Kidney (tissue), 14 donors: Measurements from ENCODE around the gene USP17L28. TPM values are rescaled to one million over a fixed set of nuclear protein-coding genes. Genes with fewer than 3 reads are reported as not detected.
"Not testable (repeated sequence)": the region's sequence is repeated elsewhere in the genome, so short reads cannot be mapped to it uniquely, and the experiment has no call there.

Source experiments
- DNase-seq, 5 donors: peaks; one replicate each; pipeline ENCODE4 v3.0.0-alpha.2; 2013 to 2020
- FAIRE-seq: peaks from 2 replicates; lab custom pipeline; 2012; peaks lifted over from hg19 to GRCh38; lab: Jason Lieb, UNC
- H3K27ac ChIP-seq, 2 donors: one replicate each; pipeline ENCODE4 v1.7.0; 2013; ENCODE audit warnings: low read depth in 2 of 2, low read length in 2 of 2, inconsistent platforms in 1 of 2
- H3K27me3 ChIP-seq: one replicate; pipeline ENCODE4 v1.7.1; 2013; ENCODE audit warnings: low read length, inconsistent platforms; ENCODE audit not compliant: control insufficient read depth, insufficient read depth
- H3K36me3 ChIP-seq, 3 donors: one replicate each; pipeline versions ENCODE4 v1.7.0 to v1.7.1; 2013; ENCODE audit warnings: low read length in 3 of 3, control low read depth in 1 of 3, inconsistent platforms in 1 of 3; ENCODE audit not compliant: insufficient read depth in 3 of 3, control insufficient read depth in 2 of 3
- H3K4me1 ChIP-seq, 3 donors: one replicate each; pipeline versions ENCODE4 v1.7.0 to v1.7.1; 2013; ENCODE audit warnings: low read length in 3 of 3, inconsistent platforms in 1 of 3, low read depth in 1 of 3; ENCODE audit not compliant: control insufficient read depth in 2 of 3, insufficient read depth in 2 of 3
- H3K4me3 ChIP-seq, 3 donors: one replicate each; pipeline versions ENCODE4 v1.7.0 to v1.8.1; 2013; ENCODE audit warnings: low read length in 3 of 3, control low read depth in 1 of 3, inconsistent platforms in 1 of 3
- H3K9ac ChIP-seq, 3 donors: one replicate each; pipeline versions ENCODE4 v1.7.0 to v1.7.1; 2013; ENCODE audit warnings: low read length in 3 of 3, control low read depth in 1 of 3, inconsistent platforms in 1 of 3
- H3K9me3 ChIP-seq, 3 donors: one replicate each; pipeline versions ENCODE4 v1.7.0 to v1.7.1; 2013; ENCODE audit warnings: low read length in 3 of 3, control low read depth in 1 of 3, inconsistent platforms in 1 of 3; ENCODE audit not compliant: control insufficient read depth in 2 of 3, insufficient read depth in 1 of 3
- intact Hi-C: fragments of 100-400 bp; cut with DNase I; formaldehyde crosslinking; loops from one replicate; pipeline ENCODE4 v1.11.1; 2022
- polyA plus RNA-seq: library from polyadenylated mRNA; stranded (reverse); fragments of 350-450 nt; fragmentation: Illumina TruSeq; extraction: RNeasy Lipid Tissue Mini Kit (QIAGEN cat#74804); gene quantifications from one replicate; pipeline ENCODE4 v1.2.3, GENCODE V29; 2014; ENCODE audit warnings: low read depth, low replicate concordance; ENCODE audit not compliant: insufficient read depth
- total RNA-seq: library from RNA; stranded (reverse); fragmentation: NEBNext Ultra II Directional; extraction: Animal tissue kit (Norgen Biotek cat#: 25700); gene quantifications from one replicate; pipeline ENCODE4 v1.2.1, GENCODE V29; 2021
- TF ChIP-seq, protein P1 (sequence below): IDR thresholded peaks from 3 replicates; pipeline ENCODE4 v1.5.1; 2012; ENCODE audit warnings: mild to moderate bottlenecking, moderate library complexity, borderline replicate concordance; ENCODE audit not compliant: insufficient read depth; ENCODE audit errors: extremely low read depth
- donor health status: control.
- donor health status: control.
- donor health status: control.
- donor health status: control.
- donor health status: control.
- donor health status: DM: yes; HTN: yes; CAD: no.
- donor health status: Normal renal cell carcinoma (clear cell type).

USP17L28 gene
- total and polyA plus RNA-seq, 2 donors from 2014 or later = not detected

DNA sequence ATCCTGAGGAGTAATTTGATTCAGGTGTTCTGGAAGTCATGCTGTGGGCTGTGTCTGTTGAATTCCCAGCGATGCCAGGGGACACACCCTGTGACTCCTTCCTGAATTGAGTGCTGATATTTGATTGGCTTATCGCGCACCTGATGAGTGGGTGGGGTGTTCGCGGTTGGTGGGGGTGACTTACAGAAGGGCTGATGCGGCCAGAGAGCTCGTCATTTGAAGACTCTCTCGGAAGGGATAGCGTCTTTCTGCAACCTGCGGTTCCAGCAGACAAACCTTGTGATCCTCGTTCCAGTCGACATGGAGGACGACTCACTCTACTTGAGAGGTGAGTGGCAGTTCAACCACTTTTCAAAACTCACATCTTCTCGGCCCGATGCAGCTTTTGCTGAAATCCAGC, 4.6 kb downstream of the USP17L28 start, which contains the start of gene USP17L29:
TSS of gene USP17L29 (plus strand) at position 301 of the 400 bp plus-strand sequence. CDS start at position 301, 0 bp downstream.
- H3K9me3 ChIP-seq, intact Hi-C loops, DNase-seq, H3K9ac ChIP-seq, H3K4me3 ChIP-seq, H3K4me1 ChIP-seq, H3K27me3 ChIP-seq, H3K36me3 ChIP-seq, H3K27ac ChIP-seq, FAIRE-seq: not testable (repeated sequence)

DNA sequence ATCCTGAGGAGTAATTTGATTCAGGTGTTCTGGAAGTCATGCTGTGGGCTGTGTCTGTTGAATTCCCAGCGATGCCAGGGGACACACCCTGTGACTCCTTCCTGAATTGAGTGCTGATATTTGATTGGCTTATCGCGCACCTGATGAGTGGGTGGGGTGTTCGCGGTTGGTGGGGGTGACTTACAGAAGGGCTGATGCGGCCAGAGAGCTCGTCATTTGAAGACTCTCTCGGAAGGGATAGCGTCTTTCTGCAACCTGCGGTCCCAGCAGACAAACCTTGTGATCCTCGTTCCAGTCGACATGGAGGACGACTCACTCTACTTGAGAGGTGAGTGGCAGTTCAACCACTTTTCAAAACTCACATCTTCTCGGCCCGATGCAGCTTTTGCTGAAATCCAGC, 14.1 kb downstream of the USP17L28 start, which contains the start of gene USP17L30:
TSS of gene USP17L30 (plus strand) at position 301 of the 400 bp plus-strand sequence. CDS start at position 301, 0 bp downstream.
- H3K4me3 ChIP-seq, H3K27ac ChIP-seq, DNase-seq, H3K36me3 ChIP-seq, H3K27me3 ChIP-seq, H3K4me1 ChIP-seq, H3K9ac ChIP-seq, H3K9me3 ChIP-seq, intact Hi-C loops, FAIRE-seq: not testable (repeated sequence)

DNA sequence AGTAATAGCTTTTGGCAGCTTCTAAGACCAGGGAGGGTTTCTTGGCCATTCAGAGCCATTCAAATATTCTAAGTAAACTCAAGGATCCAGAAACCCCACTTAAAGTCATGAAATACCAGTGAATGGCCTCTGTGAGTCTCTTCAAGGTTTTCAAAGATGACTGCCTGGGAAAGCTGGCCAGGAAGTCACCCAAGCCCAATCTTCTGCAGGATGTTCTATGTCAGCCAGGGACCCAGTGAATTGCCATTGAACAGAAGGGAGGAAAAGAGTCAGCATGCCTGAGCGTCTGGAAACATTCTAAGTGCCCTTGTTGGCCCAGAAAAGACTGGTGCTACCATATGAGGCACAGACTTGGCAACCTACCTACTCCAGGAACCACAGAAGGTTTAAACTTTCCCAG, 31.2 kb downstream of the USP17L28 start:
- H3K27me3 ChIP-seq, H3K9ac ChIP-seq, H3K36me3 ChIP-seq, DNase-seq, H3K9me3 ChIP-seq, H3K27ac ChIP-seq, H3K4me3 ChIP-seq, intact Hi-C loops, FAIRE-seq, H3K4me1 ChIP-seq: not testable (repeated sequence)

DNA sequence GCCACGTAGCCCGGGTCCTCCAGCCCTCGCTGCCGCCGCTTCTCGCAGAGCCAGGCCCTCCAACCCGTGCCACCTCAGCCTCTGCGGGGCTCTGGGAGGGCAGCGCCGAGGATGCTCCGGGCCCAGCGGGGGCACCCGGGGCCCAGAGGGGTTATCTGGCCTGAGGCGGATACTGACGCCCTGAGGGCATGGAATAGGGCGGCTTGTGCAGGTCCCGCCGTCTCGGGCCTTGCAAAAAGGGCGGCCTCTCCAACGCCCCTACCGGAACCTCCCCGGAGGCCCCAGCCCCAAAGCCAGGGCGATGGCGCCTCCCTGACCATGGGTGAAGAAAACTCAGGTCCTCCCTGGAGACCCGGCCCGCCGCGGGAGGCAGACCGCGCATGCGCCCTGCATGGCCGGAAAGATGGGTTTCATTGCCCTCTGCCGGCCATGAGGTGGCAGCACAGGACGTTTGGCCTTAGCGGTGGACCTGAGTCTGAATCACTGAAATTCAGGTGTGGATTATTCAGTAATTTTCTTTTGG, 32.4 kb downstream of the USP17L28 start:
- DNase-seq = peak; percentile 12 to 79 (median 41)
- H3K9ac ChIP-seq, H3K4me1 ChIP-seq, H3K27ac ChIP-seq, H3K9me3 ChIP-seq, intact Hi-C loops, H3K27me3 ChIP-seq, H3K36me3 ChIP-seq: not testable (repeated sequence)
- H3K4me3 ChIP-seq = peak overlapping the region in 1 of 3 donors; percentile 37
- peak; percentile 90 for FAIRE-seq
- TF ChIP-seq, protein P1, sequence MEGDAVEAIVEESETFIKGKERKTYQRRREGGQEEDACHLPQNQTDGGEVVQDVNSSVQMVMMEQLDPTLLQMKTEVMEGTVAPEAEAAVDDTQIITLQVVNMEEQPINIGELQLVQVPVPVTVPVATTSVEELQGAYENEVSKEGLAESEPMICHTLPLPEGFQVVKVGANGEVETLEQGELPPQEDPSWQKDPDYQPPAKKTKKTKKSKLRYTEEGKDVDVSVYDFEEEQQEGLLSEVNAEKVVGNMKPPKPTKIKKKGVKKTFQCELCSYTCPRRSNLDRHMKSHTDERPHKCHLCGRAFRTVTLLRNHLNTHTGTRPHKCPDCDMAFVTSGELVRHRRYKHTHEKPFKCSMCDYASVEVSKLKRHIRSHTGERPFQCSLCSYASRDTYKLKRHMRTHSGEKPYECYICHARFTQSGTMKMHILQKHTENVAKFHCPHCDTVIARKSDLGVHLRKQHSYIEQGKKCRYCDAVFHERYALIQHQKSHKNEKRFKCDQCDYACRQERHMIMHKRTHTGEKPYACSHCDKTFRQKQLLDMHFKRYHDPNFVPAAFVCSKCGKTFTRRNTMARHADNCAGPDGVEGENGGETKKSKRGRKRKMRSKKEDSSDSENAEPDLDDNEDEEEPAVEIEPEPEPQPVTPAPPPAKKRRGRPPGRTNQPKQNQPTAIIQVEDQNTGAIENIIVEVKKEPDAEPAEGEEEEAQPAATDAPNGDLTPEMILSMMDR = peak; percentile 30

DNA sequence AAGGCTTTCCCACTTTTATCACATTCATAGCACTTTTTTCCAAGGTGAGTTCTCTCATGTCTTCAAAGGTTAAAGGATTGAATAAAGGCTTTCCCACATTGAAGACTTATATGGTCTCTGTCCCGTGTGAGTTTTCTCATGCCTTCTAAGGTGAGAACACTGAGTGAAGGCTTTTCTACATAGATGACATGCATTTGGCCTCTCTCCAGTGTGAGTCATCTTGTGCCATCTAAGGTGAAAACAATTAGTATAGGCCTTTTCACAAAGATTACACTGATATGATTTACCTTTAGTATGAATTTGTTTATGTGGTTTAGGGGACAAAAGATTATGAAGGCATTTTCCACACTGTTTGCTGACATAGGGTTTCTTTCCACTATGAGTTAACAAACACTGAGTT, 35.4 kb downstream of the USP17L28 start:
- H3K4me3 ChIP-seq = no peak overlapping the region
- H3K36me3 ChIP-seq = no peaks in the 10 kb centered on the region

DNA sequence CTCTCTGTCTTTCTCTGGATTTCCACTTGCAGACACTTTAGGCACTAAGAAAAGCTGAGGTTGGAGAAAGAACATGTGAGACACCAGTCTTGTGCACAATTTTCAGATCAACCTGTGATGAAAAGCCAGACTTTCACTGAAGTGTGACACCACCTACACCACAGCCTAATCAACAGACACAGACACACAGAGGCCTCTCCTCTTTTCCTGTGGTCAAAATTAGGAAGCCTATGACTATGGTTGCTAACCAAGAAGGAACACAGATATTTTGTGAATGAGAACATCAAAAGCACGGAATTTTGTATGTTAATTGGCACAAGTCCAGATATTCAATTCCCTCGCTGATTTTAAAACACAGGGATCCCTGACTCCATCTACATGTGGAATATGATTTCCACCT, 40.3 kb downstream of the USP17L28 start:
- H3K4me1 ChIP-seq, H3K4me3 ChIP-seq, intact Hi-C loops, H3K9ac ChIP-seq, H3K27me3 ChIP-seq, H3K36me3 ChIP-seq, H3K9me3 ChIP-seq, FAIRE-seq, DNase-seq, H3K27ac ChIP-seq: not testable (repeated sequence)

More for the DNA sequence above, 35.4 kb downstream of the USP17L28 start:
- H3K27me3 ChIP-seq = no peaks in the 10 kb centered on the region
- no peak overlapping the region for H3K9ac ChIP-seq
- H3K27ac ChIP-seq = no peak overlapping the region
- intact Hi-C loops = no loop called here
- H3K4me1 ChIP-seq = no peaks in the 10 kb centered on the region
- no peaks in the 10 kb centered on the region for H3K9me3 ChIP-seq
- DNase-seq (no peak), FAIRE-seq (no peak)
- TF ChIP-seq, protein P1 = no peak
